Measurements from ENCODE around the gene SLC27A4. TPM values are rescaled to one million over a fixed set of nuclear protein-coding genes. Genes with fewer than 3 reads are reported as not detected.
A peak's percentile ranks its signal among the peaks of the same experiment; 100 is the strongest.

SLC27A4 gene
- total RNA-seq, 1 donor from 2014 or later, result 46.8 TPM

- no peak for DNase-seq (ENCODE audit: low read depth in 2 of 2)
Measured at GRCh38 chr9:128391956-128392301, 51.6 kb downstream of the SLC27A4 start.

GRCh38 chr9:128392302-128393144 lies 52.2 kb downstream of the SLC27A4 start:
- DNase-seq (ENCODE audit: low read depth in 2 of 2), result no peak

GRCh38 chr9:128393145-128393775 lies 52.9 kb downstream of the SLC27A4 start:
- no peak for DNase-seq (ENCODE audit: low read depth in 2 of 2)

- DNase-seq (ENCODE audit: low read depth in 2 of 2), result no peak
Measured at GRCh38 chr9:128393970-128394369, 53.6 kb downstream of the SLC27A4 start.

GRCh38 chr9:128394379-128395168 lies 54.2 kb downstream of the SLC27A4 start:
- DNase-seq (ENCODE audit: low read depth in 2 of 2), result no peak

- DNase-seq (ENCODE audit: low read depth in 2 of 2), result peak in 1 of 2 donors; percentile 11
Measured at GRCh38 chr9:128396970-128397613, 56.8 kb downstream of the SLC27A4 start.

- DNase-seq (ENCODE audit: low read depth in 2 of 2), result no peak
Measured at GRCh38 chr9:128397831-128398230, 57.5 kb downstream of the SLC27A4 start.

GRCh38 chr9:128399861-128400260 lies 59.5 kb downstream of the SLC27A4 start:
- DNase-seq (ENCODE audit: low read depth in 2 of 2), result no peak

GRCh38 chr9:128404560-128404959 lies 64.2 kb downstream of the SLC27A4 start:
- DNase-seq (ENCODE audit: low read depth in 2 of 2), result no peak

GRCh38 chr9:128405077-128405779 lies 64.9 kb downstream of the SLC27A4 start:
- no peak for DNase-seq (ENCODE audit: low read depth in 2 of 2)

- DNase-seq (ENCODE audit: low read depth in 2 of 2), result no peak
Measured at GRCh38 chr9:128405780-128406171, 65.4 kb downstream of the SLC27A4 start.

GRCh38 chr9:128406848-128407391 lies 66.6 kb downstream of the SLC27A4 start:
- no peak for DNase-seq (ENCODE audit: low read depth in 2 of 2)

GRCh38 chr9:128408963-128409431 lies 68.7 kb downstream of the SLC27A4 start:
- no peak for DNase-seq (ENCODE audit: low read depth in 2 of 2)

GRCh38 chr9:128409450-128409849 lies 69.1 kb downstream of the SLC27A4 start:
- DNase-seq (ENCODE audit: low read depth in 2 of 2), result no peak

GRCh38 chr9:128409978-128410377 lies 69.7 kb downstream of the SLC27A4 start:
- peak; percentile 33 to 52 for DNase-seq (ENCODE audit: low read depth in 2 of 2)

Other genes with a start within 250 kb of the SLC27A4 start
- gene PTGES2, start 212.8 kb upstream of the SLC27A4 start, total RNA-seq, result 62.5 and 67.8 TPM in 2 replicates
- not detected in 2 replicates for gene LCN2, start 191.1 kb upstream of the SLC27A4 start, total RNA-seq
- gene BBLN, start 180.3 kb upstream of the SLC27A4 start, total RNA-seq, result 31.8 and 48.2 TPM in 2 replicates
- gene CIZ1, start 149.0 kb upstream of the SLC27A4 start, total RNA-seq, result 9.4 and 12.3 TPM in 2 replicates
- gene DNM1, start 137.1 kb upstream of the SLC27A4 start, total RNA-seq, result 0.40 and 0.44 TPM in 2 replicates
- 32.9 and 49.6 TPM in 2 replicates for gene GOLGA2, start 64.5 kb upstream of the SLC27A4 start, total RNA-seq
- gene SWI5, start 64.3 kb upstream of the SLC27A4 start, total RNA-seq, result 17.5 and 19.6 TPM in 2 replicates
- gene TRUB2, start 18.1 kb upstream of the SLC27A4 start, total RNA-seq, result 22.4 and 26.2 TPM in 2 replicates
- 18.7 and 26.0 TPM in 2 replicates for gene COQ4, start 17.7 kb upstream of the SLC27A4 start, total RNA-seq
- gene URM1, start 30.8 kb downstream of the SLC27A4 start, total RNA-seq, result 36.0 and 46.4 TPM in 2 replicates
- gene CERCAM, start 80.3 kb downstream of the SLC27A4 start, total RNA-seq, result 16.1 and 19.0 TPM in 2 replicates
- 20.5 and 25.4 TPM in 2 replicates for gene ODF2, start 115.5 kb downstream of the SLC27A4 start, total RNA-seq
- 8.5 and 10.9 TPM in 2 replicates for gene GLE1, start 164.2 kb downstream of the SLC27A4 start, total RNA-seq
- 412 and 449 TPM in 2 replicates for gene SPTAN1, start 212.1 kb downstream of the SLC27A4 start, total RNA-seq